Activated naive CD4-positive, alpha-beta T cell (primary cell): ENCODE data around the gene ESCO1.

Experiments used
- DNase-seq, 4 experiments: peaks; one replicate each; lab custom pipeline; 2025; lab: John Stamatoyannopoulos, UW

The ESCO1 gene

GRCh38 chr18:21489119-21489750 is 111.3 kb downstream of the ESCO1 start:
- DNase-seq = no peak

- DNase-seq = no peak
Measured at GRCh38 chr18:21486905-21487437, 113.5 kb downstream of the ESCO1 start.

GRCh38 chr18:21484851-21485636 is 115.5 kb downstream of the ESCO1 start:
- DNase-seq = no peak

- DNase-seq = no peak
Measured at GRCh38 chr18:21483051-21483450, 117.5 kb downstream of the ESCO1 start.

GRCh38 chr18:21481739-21482138 is 118.8 kb downstream of the ESCO1 start:
- no peak for DNase-seq

GRCh38 chr18:21479721-21480120 is 120.8 kb downstream of the ESCO1 start:
- DNase-seq = no peak
